Measurements from ENCODE around the gene RNF208. TPM values are rescaled to one million over a fixed set of nuclear protein-coding genes. Genes with fewer than 3 reads are reported as not detected.
A peak's percentile ranks its signal among the peaks of the same experiment; 100 is the strongest.

Gene RNF208
- total and polyA plus RNA-seq, 2 donors (not counting 3 experiments of a cell fraction or from before 2014, with no cell fraction given), result 1.3 to 4.8 TPM

GRCh38 chr9:137175345-137175961, 46.6 kb downstream of the RNF208 start:
- peaks cover 0 to 1% of the 10 kb centered on the region in 2 experiments for H3K27me3 ChIP-seq (ENCODE audit: control insufficient read depth in 2 of 2, insufficient read depth in 2 of 2, low read length in 2 of 2)
- no peak overlapping the region for H3K9ac ChIP-seq (replicated peaks; ENCODE audit: extremely low read depth, insufficient read depth, low read length)
- BruUV-seq (replicated peaks), result no TSS peak
- H3K36me3 ChIP-seq (ENCODE audit: control insufficient read depth in 2 of 2, extremely low read depth in 1 of 2, insufficient read depth in 2 of 2, low read length in 2 of 2), result peaks cover 0 to 13% of the 10 kb centered on the region in 2 experiments
- H3K4me2 ChIP-seq (ENCODE audit: insufficient read depth, low read length), result no peak overlapping the region
- intact Hi-C loops (cut with micrococcal nuclease) (loop anchor here (5.0 kb wide), 1 partner anchor 58 kb away; no protein-coding TSS in a partner anchor), dilution Hi-C loops (cut with MboI; ENCODE audit: extremely low pct_ligation_motif_present, low sequenced_read_pairs) (no loop called here)
- DNase-seq (ENCODE audit: low read depth, low spot score) (no peak), FAIRE-seq (no peak)
- H3K27ac ChIP-seq (ENCODE audit: insufficient read depth, low read depth, low read length), result no peak overlapping the region
- no peak overlapping the region for H2AFZ ChIP-seq (ENCODE audit: low read depth, low read length)
- no peaks in the 10 kb centered on the region for H4K20me1 ChIP-seq (replicated peaks; ENCODE audit: control insufficient read depth, extremely low read depth, insufficient read depth, low read length)
- peaks cover 6% of the 10 kb centered on the region for H3K4me1 ChIP-seq (ENCODE audit: control insufficient read depth, extremely low read depth, insufficient read depth, low read length)
- POLR2A ChIA-PET, result no interaction called here
- H3K9me1 ChIP-seq (replicated peaks; ENCODE audit: control insufficient read depth, extremely low read depth, insufficient read depth, low read length), result no peaks in the 10 kb centered on the region
- H3K9me3 ChIP-seq (replicated peaks; ENCODE audit: control insufficient read depth, insufficient read depth, low read length), result no peaks in the 10 kb centered on the region
- TF ChIP-seq CTCF (IDR thresholded peaks at IDR 0.05; ENCODE audit: extremely low read depth in 1 of 2, insufficient read depth in 1 of 2, low read depth in 1 of 2, low read length in 2 of 2), result peak in 1 of 2 donors; percentile 15
- no peak for TF ChIP-seq JUN (IDR thresholded peaks at IDR 0.05; ENCODE audit: borderline replicate concordance, insufficient read depth, insufficient read length, low read depth)
- H3K4me3 ChIP-seq (replicated peaks in 1 of 3; ENCODE audit: insufficient read depth in 1 of 3, low read depth in 1 of 3, low read length in 3 of 3), result no peak overlapping the region
- H3K79me2 ChIP-seq (ENCODE audit: control insufficient read depth, insufficient read depth, low read length), result no peaks in the 10 kb centered on the region
- CTCF ChIA-PET, result interaction anchor here (0.8 to 3.6 kb wide), 7 partner anchors 13 to 61 kb away, joined by 3 to 26 read pairs (median 3); partner anchors contain the start of gene RNF224

GRCh38 chr9:137174722-137175293, 47.2 kb downstream of the RNF208 start:
- ChIA-PET CTCF (interaction anchor here (0.9 to 3.6 kb wide), 5 partner anchors 12 to 62 kb away, joined by 3 to 26 read pairs (median 3); partner anchors contain the start of gene RNF224), POLR2A (no interaction called here)
- no TSS peak for BruUV-seq (replicated peaks)
- dilution Hi-C loops (cut with MboI; ENCODE audit: extremely low pct_ligation_motif_present, low sequenced_read_pairs), result no loop called here
- FAIRE-seq (no peak), DNase-seq (ENCODE audit: low read depth, low spot score) (no peak)
- no peak overlapping the region for H3K9ac ChIP-seq (replicated peaks; ENCODE audit: extremely low read depth, insufficient read depth, low read length)
- no peak overlapping the region for H3K27ac ChIP-seq (ENCODE audit: insufficient read depth, low read depth, low read length)
- intact Hi-C loops (cut with micrococcal nuclease), result loop anchor here (5.0 kb wide), 1 partner anchor 58 kb away; no protein-coding TSS in a partner anchor
- H3K9me3 ChIP-seq (replicated peaks; ENCODE audit: control insufficient read depth, insufficient read depth, low read length), result no peaks in the 10 kb centered on the region
- no peak overlapping the region for H3K4me3 ChIP-seq (replicated peaks in 1 of 3; ENCODE audit: insufficient read depth in 1 of 3, low read depth in 1 of 3, low read length in 3 of 3)
- H3K36me3 ChIP-seq (ENCODE audit: control insufficient read depth in 2 of 2, extremely low read depth in 1 of 2, insufficient read depth in 2 of 2, low read length in 2 of 2), result peaks cover 0 to 7% of the 10 kb centered on the region in 2 experiments
- peaks cover 5 to 6% of the 10 kb centered on the region in 2 experiments for H3K27me3 ChIP-seq (ENCODE audit: control insufficient read depth in 2 of 2, insufficient read depth in 2 of 2, low read length in 2 of 2)
- H3K79me2 ChIP-seq (ENCODE audit: control insufficient read depth, insufficient read depth, low read length), result no peaks in the 10 kb centered on the region
- H3K4me2 ChIP-seq (ENCODE audit: insufficient read depth, low read length), result no peak overlapping the region
- peaks cover 6% of the 10 kb centered on the region for H3K4me1 ChIP-seq (ENCODE audit: control insufficient read depth, extremely low read depth, insufficient read depth, low read length)
- TF ChIP-seq MAX (IDR thresholded peaks at IDR 0.05; ENCODE audit: insufficient read depth, insufficient read length) (no peak), EZH2 (IDR thresholded peaks at IDR 0.05; ENCODE audit: borderline replicate concordance, low read depth, low read length, severe bottlenecking) (no peak)
- H3K9me1 ChIP-seq (replicated peaks; ENCODE audit: control insufficient read depth, extremely low read depth, insufficient read depth, low read length), result no peaks in the 10 kb centered on the region
- H2AFZ ChIP-seq (ENCODE audit: low read depth, low read length), result no peak overlapping the region
- H4K20me1 ChIP-seq (replicated peaks; ENCODE audit: control insufficient read depth, extremely low read depth, insufficient read depth, low read length), result no peaks in the 10 kb centered on the region

Measured in endothelial cell of umbilical vein (primary cell).